ENCODE results near the gene FFAR1.

Gene FFAR1

GRCh38 chr19:35395382-35396199, 47.9 kb downstream of the FFAR1 start:
- DNase-seq, result no peak

- no peak for DNase-seq
Measured at GRCh38 chr19:35396240-35396885, 48.7 kb downstream of the FFAR1 start.

DNA sequence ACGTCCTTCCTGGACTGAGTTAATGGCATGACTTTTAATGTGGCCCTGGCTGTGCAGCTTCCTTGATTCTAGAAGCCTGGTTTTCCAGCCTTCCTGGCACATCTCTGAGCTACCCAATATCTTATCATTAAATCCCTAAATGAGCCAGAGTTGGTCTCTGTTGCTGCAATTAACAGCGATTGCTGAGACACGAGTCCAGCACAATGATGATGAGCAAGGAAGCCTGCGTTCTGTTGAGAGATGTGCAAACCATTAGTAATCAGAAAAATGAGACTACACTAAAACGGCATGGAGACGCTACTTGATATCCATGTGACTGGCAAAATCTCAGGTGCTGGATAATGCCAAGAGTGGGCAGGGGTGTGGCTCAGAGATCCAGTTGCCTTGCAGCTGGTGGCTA, 49.4 kb downstream of the FFAR1 start:
- DNase-seq, result no peak

Data from activated CD4-positive, alpha-beta T cell treated with anti-CD3 and anti-CD28 coated beads, Interleukin-2, amount 50 U/mL, for 4 hours (primary cell).